SH-SY5Y (cell line): ENCODE data around the gene MIOS.

Experiments
- GATA2 ChIP-seq: IDR thresholded peaks from 2 replicates; pipeline ENCODE4 v1.6.1; 2011; ENCODE audit warnings: mild to moderate bottlenecking, low read depth, low read length
- GATA3 ChIP-seq: IDR thresholded peaks from 2 replicates; pipeline ENCODE4 v1.6.1; 2011; ENCODE audit warnings: low read depth, mild to moderate bottlenecking, low read length, moderate library complexity

DNA sequence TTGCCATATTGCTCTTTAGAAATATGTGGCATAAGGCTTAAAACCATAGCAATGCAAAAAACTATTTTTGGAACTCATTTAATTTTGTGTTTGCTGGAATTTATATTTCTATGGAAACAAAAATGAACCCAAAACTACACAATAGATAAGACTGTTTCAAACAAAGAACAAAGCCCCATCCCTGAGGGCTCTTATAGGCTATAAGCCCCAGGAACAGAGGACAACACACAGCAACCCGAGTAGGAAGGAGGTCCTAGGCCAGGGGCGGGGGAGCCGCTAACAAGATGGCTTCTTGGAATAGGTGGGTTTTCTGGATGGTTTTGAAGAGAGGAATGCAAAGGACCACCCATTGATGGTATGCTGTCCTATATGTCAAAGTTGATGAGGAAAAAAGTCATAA is 39.6 kb upstream of the MIOS start:
- no peak for TF ChIP-seq GATA3
- TF ChIP-seq GATA2: no peak
